GM23338 (cell line): ENCODE results near the gene RTP5. TPM values are rescaled to one million over a fixed set of nuclear protein-coding genes. Genes with fewer than 3 reads are reported as not detected.

ENCODE experiments used
- ATAC-seq: fragments of 200-7000 bp; cut with Tn5 transposase; 3 replicates; pipeline ENCODE4 v1.9.1; 2020
- DNase-seq: peaks from one replicate; pipeline ENCODE4 v3.0.0-alpha.2; 2015; ENCODE audit warnings: low spot score
- H2AFZ ChIP-seq: fragments of 200-600 bp; sonication (generic); 2 replicates; pipeline ENCODE4 v1.8.0; 2016; ENCODE audit warnings: antibody characterized with exemption, mild to moderate bottlenecking, moderate library complexity
- H3F3A ChIP-seq: fragments of 200-600 bp; sonication (generic); replicated peaks from 2 replicates; pipeline ENCODE4 v1.8.0; 2017; ENCODE audit warnings: antibody characterized with exemption, mixed run types, low read depth
- H3K27ac ChIP-seq: fragments of 200-600 bp; sonication (generic); 2 replicates; pipeline ENCODE4 v1.6.1; 2016; ENCODE audit warnings: low read depth
- H3K27me3 ChIP-seq: fragments of 200-600 bp; sonication (generic); 2 replicates; pipeline ENCODE4 v1.8.0; 2016; ENCODE audit warnings: mild to moderate bottlenecking, mixed run types, moderate library complexity; ENCODE audit not compliant: insufficient read depth
- H3K36me3 ChIP-seq: fragments of 200-600 bp; sonication (generic); 2 replicates; pipeline ENCODE4 v1.8.0; 2016; ENCODE audit warnings: mild to moderate bottlenecking; ENCODE audit not compliant: insufficient read depth
- H3K4me1 ChIP-seq: fragments of 200-600 bp; sonication (generic); 2 replicates; pipeline ENCODE4 v1.8.0; 2016; ENCODE audit warnings: mild to moderate bottlenecking, moderate library complexity; ENCODE audit not compliant: insufficient read depth
- H3K4me2 ChIP-seq: fragments of 200-600 bp; sonication (generic); 2 replicates; pipeline ENCODE4 v1.7.1; 2017; ENCODE audit warnings: mixed run types
- H3K4me3 ChIP-seq: fragments of 200-600 bp; sonication (generic); 2 replicates; pipeline ENCODE4 v1.6.1; 2016; ENCODE audit warnings: mixed run types
- H3K79me2 ChIP-seq: fragments of 200-600 bp; sonication (generic); replicated peaks from 2 replicates; pipeline ENCODE4 v1.8.0; 2017; ENCODE audit warnings: mild to moderate bottlenecking; ENCODE audit not compliant: insufficient read depth
- H3K9me2 ChIP-seq: fragments of 200-600 bp; sonication (generic); 2 replicates; pipeline ENCODE4 v1.8.0; 2017; ENCODE audit not compliant: insufficient read depth
- H4K20me1 ChIP-seq: fragments of 200-600 bp; sonication (generic); replicated peaks from 2 replicates; pipeline ENCODE4 v1.8.0; 2017; ENCODE audit warnings: mild to moderate bottlenecking; ENCODE audit not compliant: insufficient read depth
- H3K27ac Mint-ChIP-seq: 2 replicates; pipeline ENCODE4 v1.8.0; 2020; ENCODE audit warnings: inconsistent platforms, mild to moderate bottlenecking, moderate library complexity, mixed read lengths
- H3K27me3 Mint-ChIP-seq: 3 replicates; pipeline ENCODE4 v1.8.0; 2022; ENCODE audit warnings: low read depth, mild to moderate bottlenecking, moderate library complexity, mixed read lengths, inconsistent platforms; ENCODE audit not compliant: insufficient read depth, poor library complexity
- H3K36me3 Mint-ChIP-seq: 3 replicates; pipeline ENCODE4 v1.8.0; 2021; ENCODE audit warnings: low read depth, mild to moderate bottlenecking, inconsistent platforms, moderate library complexity, mixed read lengths
- H3K4me1 Mint-ChIP-seq: 3 replicates; pipeline ENCODE4 v1.8.0; 2020; ENCODE audit warnings: mild to moderate bottlenecking, inconsistent platforms, mixed read lengths
- H3K4me3 Mint-ChIP-seq: 3 replicates; pipeline ENCODE4 v1.8.0; 2021; ENCODE audit warnings: moderate library complexity, mild to moderate bottlenecking, inconsistent platforms, mixed read lengths
- H3K9me3 Mint-ChIP-seq: 3 replicates; pipeline ENCODE4 v1.8.0; 2020; ENCODE audit warnings: moderate library complexity, mild to moderate bottlenecking, inconsistent platforms, mixed read lengths
- CREB1 ChIP-seq: fragments of 250-450 bp; sonication (Bioruptor Pico); IDR thresholded peaks from 2 replicates; pipeline ENCODE4 v1.5.0; 2020; ENCODE audit warnings: low read depth, mild to moderate bottlenecking, moderate library complexity
- EZH2 ChIP-seq: fragments of 200-600 bp; sonication (generic); IDR thresholded peaks from one replicate; pipeline ENCODE4 v1.8.0; 2017; ENCODE audit warnings: antibody characterized with exemption, mild to moderate bottlenecking, low read depth; ENCODE audit not compliant: unreplicated experiment
- EZH2phosphoT487 ChIP-seq: fragments of 200-600 bp; sonication (generic); IDR thresholded peaks from one replicate; pipeline ENCODE4 v1.8.1; 2018; ENCODE audit warnings: antibody characterized with exemption; ENCODE audit not compliant: unreplicated experiment
- JUNB ChIP-seq: IDR thresholded peaks from one replicate; pipeline ENCODE4 v1.6.1; 2016; ENCODE audit warnings: antibody characterized with exemption; ENCODE audit not compliant: unreplicated experiment
- POLR2AphosphoS5 ChIP-seq: IDR thresholded peaks from 2 replicates; pipeline ENCODE4 v1.6.1; 2016; ENCODE audit warnings: antibody characterized with exemption, low read depth
- STAT1 ChIP-seq: IDR thresholded peaks from one replicate; pipeline ENCODE4 v1.6.1; 2016; ENCODE audit warnings: antibody characterized with exemption; ENCODE audit not compliant: unreplicated experiment
- ZNF114 ChIP-seq: fragments of 250-450 bp; sonication (Bioruptor Pico); IDR thresholded peaks from 2 replicates; pipeline ENCODE4 v1.5.0; 2020; ENCODE audit warnings: mild to moderate bottlenecking, moderate library complexity
- ZNF331 ChIP-seq: fragments of 250-450 bp; sonication (Bioruptor Pico); IDR thresholded peaks from 2 replicates; pipeline ENCODE4 v1.5.0; 2020; ENCODE audit warnings: low read depth, mild to moderate bottlenecking, moderate library complexity
- polyA plus RNA-seq: library from polyadenylated mRNA; unstranded; fragments of >200 nt; fragmentation: Nextera tagmentation; extraction: Ambion mirVana; gene quantifications from 2 replicates; pipeline ENCODE4 v1.2.1, GENCODE V29; 2016
- total RNA-seq: library from RNA; depleted of rRNA; stranded (reverse); fragments of >200 nt; shearing (Covaris generic); gene quantifications from 2 replicates; pipeline ENCODE4 v1.2.3, GENCODE V29; 2014
- TF ChIP-seq, protein P1 (sequence below), 2 experiments: fragments of 200-600 bp in 1 of 2; sonication (generic) in 1 of 2; conservative IDR thresholded peaks; 2 replicates each; pipeline versions ENCODE4 v1.5.1 to v1.6.1; 2016 to 2017; ENCODE audit warnings: antibody characterized with exemption in 2 of 2, low read depth in 2 of 2, mild to moderate bottlenecking in 2 of 2, moderate library complexity in 1 of 2
- TF ChIP-seq, protein P2 (sequence below): IDR thresholded peaks from 2 replicates; pipeline ENCODE4 v1.6.1; 2016; ENCODE audit warnings: antibody characterized with exemption
- TF ChIP-seq, protein P3 (sequence below): IDR thresholded peaks from one replicate; pipeline ENCODE4 v1.6.1; 2018; ENCODE audit warnings: antibody characterized with exemption; ENCODE audit not compliant: unreplicated experiment

RTP5 gene
- total and polyA plus RNA-seq, 2 experiments from 2014 or later: not detected

DNA sequence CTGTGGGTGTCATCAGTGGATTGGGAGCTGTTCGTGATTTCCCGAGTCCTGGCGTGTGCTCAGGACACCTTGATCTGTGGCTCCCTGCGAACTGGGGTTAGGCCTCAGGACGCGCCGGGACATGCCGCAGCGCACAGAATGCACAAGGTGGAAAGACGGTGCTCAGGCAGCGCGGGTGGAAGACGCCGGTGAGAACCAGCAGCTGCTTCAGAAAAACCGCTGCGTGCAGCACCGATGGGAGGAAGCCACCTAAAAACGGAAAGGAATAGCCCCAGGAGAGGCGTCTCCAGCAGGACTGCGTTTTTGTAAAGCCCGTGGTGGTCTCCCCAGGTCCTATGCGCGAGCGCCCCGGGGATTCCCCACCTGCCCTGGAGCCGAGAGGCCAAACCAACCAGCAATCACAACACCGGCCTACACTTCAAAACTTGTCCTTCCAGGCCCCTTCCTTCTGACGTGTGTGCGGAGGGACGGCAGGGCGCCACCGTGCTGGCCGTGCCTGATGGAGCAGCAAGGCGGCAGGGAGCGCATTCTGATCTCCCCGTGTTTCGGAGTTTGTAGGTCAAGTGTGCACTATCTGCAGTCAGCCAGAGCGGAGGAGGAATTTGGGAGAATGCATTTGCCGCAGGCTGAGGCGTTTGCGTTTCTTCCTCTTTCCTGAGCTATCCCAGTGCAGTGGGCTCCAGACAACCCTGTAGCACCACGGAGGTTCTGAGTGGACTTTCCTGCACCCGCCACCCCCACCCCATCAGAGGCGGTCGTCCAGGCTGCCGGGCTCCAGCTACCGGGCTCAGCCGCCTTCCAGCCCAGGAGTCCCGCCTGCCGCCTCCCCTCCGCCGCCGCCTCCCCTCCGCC, 32.2 kb downstream of the RTP5 start:
- Histone ChIP-seq H3K4me3 (peak overlapping the region; percentile 50), H3K4me2 (peak overlapping the region; percentile 75), H3K9me2 (no peaks in the 10 kb centered on the region), H3F3A (peaks cover 8% of the 10 kb centered on the region), H3K4me1 (peaks cover 13% of the 10 kb centered on the region; the same call in 1 of the 2 replicates), H3K36me3 (no peaks in the 10 kb centered on the region), H3K27me3 (no peaks in the 10 kb centered on the region), H3K27ac (0 out of 2 replicates have a peak overlapping the region, but pooled peaks have one; percentile 69), H2AFZ (peak overlapping the region; percentile 81; the same call in 1 of the 2 replicates), H4K20me1 (no peaks in the 10 kb centered on the region), H3K79me2 (no peaks in the 10 kb centered on the region)
- Mint-ChIP-seq H3K4me1 (peaks cover 25% of the 10 kb centered on the region), H3K27me3 (peaks cover 27% of the 10 kb centered on the region), H3K27ac (peak overlapping the region; percentile 57; the same call in 1 of the 2 replicates), H3K9me3 (peaks cover 5% of the 10 kb centered on the region; the same call in 2 of the 3 replicates), H3K36me3 (peaks cover 3% of the 10 kb centered on the region; the same call in 1 of the 3 replicates), H3K4me3 (peak overlapping the region; percentile 81)
- TF ChIP-seq POLR2AphosphoS5 (0 out of 2 replicates have a peak, but pooled peaks have one; percentile 27), CREB1 (CRISPR knock-in tag) (no peak)
- TF ChIP-seq, protein P1, sequence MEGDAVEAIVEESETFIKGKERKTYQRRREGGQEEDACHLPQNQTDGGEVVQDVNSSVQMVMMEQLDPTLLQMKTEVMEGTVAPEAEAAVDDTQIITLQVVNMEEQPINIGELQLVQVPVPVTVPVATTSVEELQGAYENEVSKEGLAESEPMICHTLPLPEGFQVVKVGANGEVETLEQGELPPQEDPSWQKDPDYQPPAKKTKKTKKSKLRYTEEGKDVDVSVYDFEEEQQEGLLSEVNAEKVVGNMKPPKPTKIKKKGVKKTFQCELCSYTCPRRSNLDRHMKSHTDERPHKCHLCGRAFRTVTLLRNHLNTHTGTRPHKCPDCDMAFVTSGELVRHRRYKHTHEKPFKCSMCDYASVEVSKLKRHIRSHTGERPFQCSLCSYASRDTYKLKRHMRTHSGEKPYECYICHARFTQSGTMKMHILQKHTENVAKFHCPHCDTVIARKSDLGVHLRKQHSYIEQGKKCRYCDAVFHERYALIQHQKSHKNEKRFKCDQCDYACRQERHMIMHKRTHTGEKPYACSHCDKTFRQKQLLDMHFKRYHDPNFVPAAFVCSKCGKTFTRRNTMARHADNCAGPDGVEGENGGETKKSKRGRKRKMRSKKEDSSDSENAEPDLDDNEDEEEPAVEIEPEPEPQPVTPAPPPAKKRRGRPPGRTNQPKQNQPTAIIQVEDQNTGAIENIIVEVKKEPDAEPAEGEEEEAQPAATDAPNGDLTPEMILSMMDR (conservative IDR thresholded peaks at IDR 0.05; ENCODE audit: low read depth in 2 of 2): peak in 1 of 2 experiments; percentile 23; a peak in 1 of 4 replicates
- DNase-seq (peak; percentile 77), ATAC-seq (peak; percentile 63)

DNA sequence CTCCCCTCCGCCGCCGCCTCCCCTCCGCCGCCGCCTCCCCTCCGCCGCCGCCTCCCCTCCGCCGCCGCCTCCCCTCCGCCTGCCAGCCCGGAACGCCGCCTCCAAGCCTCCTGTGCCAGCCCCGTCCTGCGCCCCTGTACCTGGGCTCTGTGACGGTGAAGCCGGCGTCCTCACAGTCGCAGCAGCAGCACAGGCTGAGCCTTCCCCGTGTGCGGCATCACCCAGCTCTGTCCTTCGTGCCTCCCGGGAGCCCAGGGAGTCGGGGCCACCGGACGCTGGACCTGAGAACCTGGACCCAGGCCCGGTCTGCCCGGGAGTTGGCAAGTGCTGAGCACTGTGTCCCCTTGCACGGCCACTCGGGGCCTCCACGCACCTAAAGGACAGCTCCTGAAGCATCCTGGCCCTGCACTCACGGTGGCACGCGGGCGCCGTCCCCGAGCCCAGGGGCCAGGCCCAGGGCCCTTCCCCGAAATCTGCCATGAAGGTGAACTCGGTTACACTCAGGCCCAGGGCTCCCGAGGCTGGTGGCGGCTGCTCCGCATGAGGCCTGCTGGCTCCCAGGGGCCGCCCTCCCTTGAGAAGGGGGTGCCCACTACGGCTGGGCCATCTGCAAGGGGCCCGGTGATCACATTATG, 32.9 kb downstream of the RTP5 start:
- Histone ChIP-seq H3K4me1 (peaks cover 13% of the 10 kb centered on the region; the same call in 1 of the 2 replicates), H3K9me2 (no peaks in the 10 kb centered on the region), H3K79me2 (no peaks in the 10 kb centered on the region), H2AFZ (0 out of 2 replicates have a peak overlapping the region, but pooled peaks have one; percentile 23), H3K36me3 (no peaks in the 10 kb centered on the region), H3K27ac (no peak overlapping the region), H3K27me3 (no peaks in the 10 kb centered on the region), H4K20me1 (no peaks in the 10 kb centered on the region), H3K4me2 (peak overlapping the region; percentile 79), H3K4me3 (peak overlapping the region; percentile 51), H3F3A (peaks cover 8% of the 10 kb centered on the region)
- peak; percentile 48 for ATAC-seq
- Mint-ChIP-seq H3K4me3 (peak overlapping the region; percentile 60), H3K27me3 (peaks cover 21% of the 10 kb centered on the region), H3K9me3 (0 out of 3 replicates have a peak, but pooled peaks cover 2% of the 10 kb centered on the region), H3K4me1 (peaks cover 25% of the 10 kb centered on the region), H3K27ac (no peak overlapping the region), H3K36me3 (peaks cover 3% of the 10 kb centered on the region; the same call in 1 of the 3 replicates)
- DNase-seq: peak; percentile 61
- TF ChIP-seq EZH2: no peak
- TF ChIP-seq, protein P2, sequence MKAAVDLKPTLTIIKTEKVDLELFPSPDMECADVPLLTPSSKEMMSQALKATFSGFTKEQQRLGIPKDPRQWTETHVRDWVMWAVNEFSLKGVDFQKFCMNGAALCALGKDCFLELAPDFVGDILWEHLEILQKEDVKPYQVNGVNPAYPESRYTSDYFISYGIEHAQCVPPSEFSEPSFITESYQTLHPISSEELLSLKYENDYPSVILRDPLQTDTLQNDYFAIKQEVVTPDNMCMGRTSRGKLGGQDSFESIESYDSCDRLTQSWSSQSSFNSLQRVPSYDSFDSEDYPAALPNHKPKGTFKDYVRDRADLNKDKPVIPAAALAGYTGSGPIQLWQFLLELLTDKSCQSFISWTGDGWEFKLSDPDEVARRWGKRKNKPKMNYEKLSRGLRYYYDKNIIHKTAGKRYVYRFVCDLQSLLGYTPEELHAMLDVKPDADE: no peak
- no peak for TF ChIP-seq CREB1 (CRISPR knock-in tag)
- no peak for TF ChIP-seq JUNB
- no peak for TF ChIP-seq ZNF331
- TF ChIP-seq POLR2AphosphoS5: no peak
- TF ChIP-seq STAT1: no peak
- TF ChIP-seq ZNF114: no peak
- TF ChIP-seq, protein P1 (conservative IDR thresholded peaks at IDR 0.05; ENCODE audit: low read depth in 2 of 2): no peak
- TF ChIP-seq EZH2phosphoT487: no peak
- TF ChIP-seq, protein P3, sequence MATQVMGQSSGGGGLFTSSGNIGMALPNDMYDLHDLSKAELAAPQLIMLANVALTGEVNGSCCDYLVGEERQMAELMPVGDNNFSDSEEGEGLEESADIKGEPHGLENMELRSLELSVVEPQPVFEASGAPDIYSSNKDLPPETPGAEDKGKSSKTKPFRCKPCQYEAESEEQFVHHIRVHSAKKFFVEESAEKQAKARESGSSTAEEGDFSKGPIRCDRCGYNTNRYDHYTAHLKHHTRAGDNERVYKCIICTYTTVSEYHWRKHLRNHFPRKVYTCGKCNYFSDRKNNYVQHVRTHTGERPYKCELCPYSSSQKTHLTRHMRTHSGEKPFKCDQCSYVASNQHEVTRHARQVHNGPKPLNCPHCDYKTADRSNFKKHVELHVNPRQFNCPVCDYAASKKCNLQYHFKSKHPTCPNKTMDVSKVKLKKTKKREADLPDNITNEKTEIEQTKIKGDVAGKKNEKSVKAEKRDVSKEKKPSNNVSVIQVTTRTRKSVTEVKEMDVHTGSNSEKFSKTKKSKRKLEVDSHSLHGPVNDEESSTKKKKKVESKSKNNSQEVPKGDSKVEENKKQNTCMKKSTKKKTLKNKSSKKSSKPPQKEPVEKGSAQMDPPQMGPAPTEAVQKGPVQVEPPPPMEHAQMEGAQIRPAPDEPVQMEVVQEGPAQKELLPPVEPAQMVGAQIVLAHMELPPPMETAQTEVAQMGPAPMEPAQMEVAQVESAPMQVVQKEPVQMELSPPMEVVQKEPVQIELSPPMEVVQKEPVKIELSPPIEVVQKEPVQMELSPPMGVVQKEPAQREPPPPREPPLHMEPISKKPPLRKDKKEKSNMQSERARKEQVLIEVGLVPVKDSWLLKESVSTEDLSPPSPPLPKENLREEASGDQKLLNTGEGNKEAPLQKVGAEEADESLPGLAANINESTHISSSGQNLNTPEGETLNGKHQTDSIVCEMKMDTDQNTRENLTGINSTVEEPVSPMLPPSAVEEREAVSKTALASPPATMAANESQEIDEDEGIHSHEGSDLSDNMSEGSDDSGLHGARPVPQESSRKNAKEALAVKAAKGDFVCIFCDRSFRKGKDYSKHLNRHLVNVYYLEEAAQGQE: no peak
